ENCODE data around the gene MTG1. TPM values are rescaled to one million over a fixed set of nuclear protein-coding genes. Genes with fewer than 3 reads are reported as not detected.

The MTG1 gene
- total and polyA plus RNA-seq, 12 donors: 17.4 to 36.2 (median 23.8) TPM

DNA sequence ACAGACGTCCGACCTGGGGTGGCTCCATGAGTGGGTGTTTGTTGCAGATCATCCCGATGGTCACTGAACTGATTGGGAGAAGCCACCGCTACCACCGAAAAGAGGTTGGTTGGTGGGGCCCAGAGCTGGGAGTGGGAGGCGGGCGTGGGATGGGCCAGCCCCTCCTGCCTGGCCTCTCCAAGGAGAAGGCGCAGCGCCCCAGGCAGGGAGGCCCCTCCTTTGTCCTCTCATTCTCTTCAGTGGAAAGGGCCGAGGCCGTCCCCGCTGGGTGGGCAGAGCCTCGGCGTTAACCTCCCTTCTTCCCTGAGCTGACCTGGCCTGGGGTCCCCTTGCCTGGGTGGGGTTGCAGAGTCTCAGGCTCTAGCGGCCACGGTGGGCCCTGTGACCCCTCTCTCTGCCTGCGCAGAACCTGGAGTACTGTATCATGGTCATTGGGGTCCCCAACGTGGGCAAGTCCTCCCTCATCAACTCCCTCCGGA, 5.2 kb downstream of the MTG1 start:
- Histone ChIP-seq H3K4me1 (peaks cover 3 to 28% (median 13%) of the 10 kb centered on the region in 9 donors), H3K27ac (no peak overlapping the region), H3K9me3 (no peaks in the 10 kb centered on the region), H3K27me3 (no peaks in the 10 kb centered on the region), H3K4me3 (no peak overlapping the region), H3K36me3 (peaks cover 0 to 84% (median 32%) of the 10 kb centered on the region in 9 donors)
- intact Hi-C loops (cut with DNase I): no loop called here
- ATAC-seq (no peak), DNase-seq (no peak)
- TF ChIP-seq, protein P1, sequence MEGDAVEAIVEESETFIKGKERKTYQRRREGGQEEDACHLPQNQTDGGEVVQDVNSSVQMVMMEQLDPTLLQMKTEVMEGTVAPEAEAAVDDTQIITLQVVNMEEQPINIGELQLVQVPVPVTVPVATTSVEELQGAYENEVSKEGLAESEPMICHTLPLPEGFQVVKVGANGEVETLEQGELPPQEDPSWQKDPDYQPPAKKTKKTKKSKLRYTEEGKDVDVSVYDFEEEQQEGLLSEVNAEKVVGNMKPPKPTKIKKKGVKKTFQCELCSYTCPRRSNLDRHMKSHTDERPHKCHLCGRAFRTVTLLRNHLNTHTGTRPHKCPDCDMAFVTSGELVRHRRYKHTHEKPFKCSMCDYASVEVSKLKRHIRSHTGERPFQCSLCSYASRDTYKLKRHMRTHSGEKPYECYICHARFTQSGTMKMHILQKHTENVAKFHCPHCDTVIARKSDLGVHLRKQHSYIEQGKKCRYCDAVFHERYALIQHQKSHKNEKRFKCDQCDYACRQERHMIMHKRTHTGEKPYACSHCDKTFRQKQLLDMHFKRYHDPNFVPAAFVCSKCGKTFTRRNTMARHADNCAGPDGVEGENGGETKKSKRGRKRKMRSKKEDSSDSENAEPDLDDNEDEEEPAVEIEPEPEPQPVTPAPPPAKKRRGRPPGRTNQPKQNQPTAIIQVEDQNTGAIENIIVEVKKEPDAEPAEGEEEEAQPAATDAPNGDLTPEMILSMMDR (IDR thresholded peaks at IDR 0.05): no peak
- WGBS, 2 donors: 97 to 98% methylated on average over 19 of the region's 19 CpGs

DNA sequence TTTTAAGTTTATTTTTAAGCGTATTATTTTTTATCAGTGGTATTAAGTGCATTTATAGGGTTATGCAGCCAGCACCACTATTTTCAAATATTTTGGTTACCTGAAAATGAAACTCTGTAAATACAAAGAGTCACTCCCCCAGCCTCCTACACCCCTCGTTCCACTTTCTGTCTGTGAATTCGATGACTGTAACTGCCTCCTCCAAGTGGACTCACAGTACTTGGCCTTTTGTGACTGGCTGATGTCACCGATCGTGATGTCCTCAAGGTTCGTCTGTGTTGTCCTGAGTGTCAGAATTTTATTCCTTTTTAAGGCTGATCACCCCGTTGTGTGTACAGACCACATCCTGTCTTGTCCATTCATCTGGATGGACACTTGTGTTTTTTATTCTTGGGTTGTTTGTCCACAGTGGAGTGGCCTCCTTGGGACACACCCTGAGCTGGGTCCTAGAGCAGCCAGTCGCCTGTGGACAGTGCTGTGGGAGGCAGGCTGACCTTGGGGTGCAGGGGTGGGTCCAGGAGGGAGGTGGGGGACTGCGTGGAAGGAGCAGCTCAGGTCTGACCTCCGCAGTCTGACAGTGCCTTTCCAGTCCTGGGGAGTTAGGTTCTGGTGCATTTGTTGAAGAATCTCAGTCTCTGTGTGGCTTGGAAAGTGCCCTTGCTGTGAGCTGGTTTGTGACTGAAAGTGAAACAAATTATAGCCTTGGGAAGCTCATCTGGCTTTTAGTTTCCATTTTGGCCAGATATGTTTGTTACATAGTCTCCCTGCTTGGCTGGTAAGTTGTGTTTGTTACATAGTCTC, 6.9 kb downstream of the MTG1 start:
- intact Hi-C loops (cut with DNase I): no loop called here
- 82 to 90% methylated on average over 10 of the region's 10 CpGs for WGBS, 2 donors
- H3K4me1 ChIP-seq: peaks cover 0 to 18% (median under 1%) of the 10 kb centered on the region in 9 donors
- peaks cover 0 to 98% (median 32%) of the 10 kb centered on the region in 9 donors for H3K36me3 ChIP-seq
- H3K9me3 ChIP-seq: no peaks in the 10 kb centered on the region
- H3K27ac ChIP-seq: peak overlapping the region in 1 of 10 donors; percentile 78
- H3K4me3 ChIP-seq: no peak overlapping the region
- TF ChIP-seq, protein P1 (IDR thresholded peaks at IDR 0.05): no peak
- DNase-seq (no peak), ATAC-seq (peak in 3 of 8 donors; percentile 32 to 40 (median 37))
- no peaks in the 10 kb centered on the region for H3K27me3 ChIP-seq

DNA sequence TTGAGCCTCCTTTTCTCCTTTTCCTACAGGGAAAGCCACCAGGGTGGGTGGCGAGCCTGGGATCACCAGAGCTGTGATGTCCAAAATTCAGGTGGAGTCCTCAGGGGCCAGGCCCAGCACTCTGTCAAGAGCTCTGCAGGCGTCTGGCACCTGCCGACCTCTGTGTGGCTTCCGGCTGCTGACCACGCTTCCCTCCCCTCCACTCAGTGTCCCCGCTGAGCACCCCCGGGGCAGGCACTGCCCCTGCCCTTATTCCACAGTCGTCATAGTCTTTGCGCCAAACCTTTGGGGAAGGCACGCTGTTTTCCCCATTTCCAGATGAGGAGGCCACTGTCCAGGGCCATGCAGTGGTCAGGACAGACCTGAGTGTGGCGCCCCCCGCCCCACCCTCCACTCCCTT, 7.5 kb downstream of the MTG1 start:
- H3K4me1 ChIP-seq: peaks cover 0 to 18% (median 0%) of the 10 kb centered on the region in 9 donors
- WGBS, 2 donors: 96 to 97% methylated on average over 12 of the region's 12 CpGs
- TF ChIP-seq, protein P1 (IDR thresholded peaks at IDR 0.05): no peak
- peaks cover 0 to 98% (median 32%) of the 10 kb centered on the region in 9 donors for H3K36me3 ChIP-seq
- H3K27me3 ChIP-seq: no peaks in the 10 kb centered on the region
- peak overlapping the region in 1 of 10 donors; percentile 78 for H3K27ac ChIP-seq
- no peak for DNase-seq
- no peak overlapping the region for H3K4me3 ChIP-seq
- no peaks in the 10 kb centered on the region for H3K9me3 ChIP-seq
- ATAC-seq: peak in 2 of 8 donors; percentile 17 to 36
- intact Hi-C loops (cut with DNase I): no loop called here

DNA sequence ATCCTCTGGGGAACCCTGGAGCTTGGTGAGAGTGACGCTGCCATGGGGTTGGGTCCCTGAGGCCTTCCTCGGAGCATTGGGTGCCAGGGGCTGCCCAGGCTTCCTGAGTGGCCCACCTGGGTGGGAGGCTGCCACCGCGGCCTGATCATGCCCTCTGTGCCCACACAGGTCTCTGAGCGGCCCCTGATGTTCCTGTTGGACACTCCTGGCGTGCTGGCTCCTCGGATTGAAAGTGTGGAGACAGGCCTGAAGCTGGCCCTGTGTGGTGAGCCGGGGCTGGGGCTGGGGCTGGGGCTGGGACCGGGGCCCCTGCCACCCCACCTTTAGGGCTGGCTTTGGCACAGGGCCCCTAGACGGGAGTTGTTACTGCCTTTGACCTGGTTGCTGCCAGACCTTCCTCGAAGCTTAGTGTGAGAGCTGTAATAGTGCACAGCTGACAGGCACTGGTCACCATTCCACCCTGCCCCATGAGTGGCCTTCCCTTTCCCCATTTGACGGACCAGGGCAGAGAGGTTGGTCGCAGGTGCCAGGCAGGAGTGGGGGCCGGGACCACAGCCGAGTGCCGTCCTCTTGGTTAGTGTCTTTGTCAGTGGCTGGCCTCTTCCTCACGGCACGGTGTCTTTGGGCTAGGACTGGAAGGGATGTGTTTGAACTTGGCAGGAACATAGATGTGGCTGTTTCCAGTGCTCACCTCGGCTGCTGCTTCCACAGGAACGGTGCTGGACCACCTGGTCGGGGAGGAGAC, 8.2 kb downstream of the MTG1 start:
- Histone ChIP-seq H3K4me1 (peaks cover 0 to 18% (median 0%) of the 10 kb centered on the region in 9 donors), H3K27me3 (no peaks in the 10 kb centered on the region), H3K9me3 (no peaks in the 10 kb centered on the region), H3K36me3 (peaks cover 0 to 98% (median 32%) of the 10 kb centered on the region in 9 donors), H3K27ac (peak overlapping the region in 1 of 10 donors; percentile 78), H3K4me3 (no peak overlapping the region)
- TF ChIP-seq, protein P1 (IDR thresholded peaks at IDR 0.05): no peak
- 96 to 97% methylated on average over 21 of the region's 21 CpGs for WGBS, 2 donors
- ATAC-seq (peak in 3 of 8 donors; percentile 24 to 39 (median 30)), DNase-seq (no peak)
- intact Hi-C loops (cut with DNase I): no loop called here
